CD4-positive, alpha-beta T cell treated with Interleukin-6 for 4 hours (primary cell): ENCODE measurements around the gene C16orf90.
"Not testable (repeated sequence)": the region's sequence is repeated elsewhere in the genome, so short reads cannot be mapped to it uniquely, and the experiment has no call there.

Source experiments
- DNase-seq: peaks from one replicate; pipeline ENCODE4 v3.0.0-alpha.2; 2020; ENCODE audit warnings: mixed read lengths

C16orf90 gene

DNA sequence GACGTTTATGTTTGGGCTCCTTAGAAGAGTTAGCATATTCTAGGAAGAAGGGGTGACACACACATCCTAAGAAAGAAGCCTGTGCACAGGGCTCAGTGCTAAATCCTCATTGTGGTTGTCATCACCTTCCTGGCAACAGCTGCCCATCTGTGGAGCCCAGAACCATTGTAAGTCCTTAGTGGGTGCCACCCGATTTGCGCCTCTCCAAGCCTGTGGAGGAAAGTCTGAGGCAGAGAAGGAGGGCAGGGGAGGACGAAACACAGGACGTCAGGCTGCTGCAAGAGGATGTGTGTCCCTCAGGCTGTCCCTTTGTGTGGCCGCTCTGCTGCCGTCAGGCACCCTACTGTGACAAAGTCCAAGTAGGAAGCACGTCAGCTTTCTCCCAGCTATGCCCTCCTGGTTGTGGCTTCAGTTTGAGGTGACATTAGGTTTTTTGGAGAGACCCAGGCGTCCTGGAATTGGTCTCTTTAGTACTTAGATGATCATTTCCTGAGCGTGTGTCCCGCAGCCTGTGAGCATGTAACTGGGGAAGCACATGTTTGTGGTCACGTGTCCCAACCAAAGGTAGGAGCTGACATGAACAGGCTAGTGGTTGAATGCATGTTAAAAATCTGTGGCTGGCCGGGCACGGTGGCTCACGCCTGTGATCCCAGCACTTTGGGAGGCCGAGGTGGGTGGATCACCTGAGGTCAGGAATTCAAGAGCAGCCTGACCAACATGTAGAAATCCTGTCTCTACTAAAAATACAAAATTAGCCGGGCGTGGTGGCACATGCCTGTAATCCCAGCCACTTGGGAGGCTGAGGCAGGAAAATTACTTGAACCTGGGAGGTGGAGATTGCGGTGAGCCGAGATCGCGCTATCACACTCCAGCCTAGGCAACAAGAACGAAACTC lies 16.2 kb upstream of the C16orf90 start:
- DNase-seq: no peak

DNA sequence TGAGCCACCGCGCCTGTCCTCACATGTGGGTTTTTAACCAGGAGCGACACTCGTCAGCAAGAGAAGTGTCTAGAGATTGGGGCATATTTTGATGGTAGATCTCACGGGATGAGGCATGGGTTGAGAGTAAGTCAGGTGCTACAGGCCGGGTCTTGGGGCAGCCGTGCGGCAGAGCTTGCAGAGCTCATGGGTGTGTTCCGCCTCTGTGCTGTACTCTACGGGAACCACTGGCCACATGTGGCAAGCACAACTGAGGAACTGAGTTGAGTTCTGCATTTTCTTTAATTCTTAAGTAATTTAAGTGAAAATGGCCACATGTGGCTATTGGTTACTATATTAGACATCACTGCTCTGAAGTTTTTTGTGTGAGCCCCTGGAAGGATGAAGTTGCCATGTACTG lies 15.1 kb upstream of the C16orf90 start:
- DNase-seq: no peak

DNA sequence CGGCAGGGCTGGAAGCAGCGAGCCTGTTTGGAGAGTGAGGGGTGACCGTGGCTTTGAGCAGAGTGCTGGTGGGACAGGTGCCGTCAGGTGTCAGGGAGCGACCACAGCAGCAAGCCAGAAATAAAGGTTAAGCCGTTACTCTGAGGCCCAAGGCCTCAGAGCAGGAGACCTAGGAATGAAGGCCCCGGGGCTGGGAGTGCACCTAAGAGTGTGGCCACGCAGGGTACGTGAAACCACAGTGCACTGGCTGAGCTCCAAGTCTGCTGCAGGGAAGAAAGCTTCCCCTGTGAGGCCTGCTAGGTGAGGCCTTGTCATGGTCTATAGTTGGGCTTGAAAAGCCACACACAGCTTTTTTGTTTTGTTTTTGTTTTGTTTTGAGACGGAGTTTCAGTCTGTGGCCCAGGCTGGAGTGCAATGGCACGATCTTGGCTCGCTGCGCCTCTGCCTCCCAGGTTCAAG lies 14.2 kb upstream of the C16orf90 start:
- DNase-seq: peak; percentile 94

DNA sequence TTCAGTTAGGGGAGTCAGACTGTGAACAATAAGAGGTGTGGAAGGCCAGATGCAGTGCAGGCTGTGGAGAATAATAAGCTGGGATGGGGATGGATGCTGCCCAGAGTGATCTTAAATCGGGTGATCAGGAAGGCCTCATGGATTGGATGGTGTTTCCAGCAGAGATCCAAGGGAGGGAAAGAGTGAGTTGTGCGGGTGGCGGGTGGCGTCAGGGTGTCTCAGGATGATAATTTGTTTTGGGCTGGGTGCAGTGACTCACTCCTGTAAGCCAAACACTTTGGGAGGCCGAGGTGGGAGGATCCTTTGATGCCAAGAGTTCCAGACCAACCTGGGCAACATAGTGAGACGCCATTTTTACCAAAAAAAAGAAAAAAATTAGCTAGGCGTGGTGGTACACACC lies 13.4 kb upstream of the C16orf90 start:
- DNase-seq: peak; percentile 39

DNA sequence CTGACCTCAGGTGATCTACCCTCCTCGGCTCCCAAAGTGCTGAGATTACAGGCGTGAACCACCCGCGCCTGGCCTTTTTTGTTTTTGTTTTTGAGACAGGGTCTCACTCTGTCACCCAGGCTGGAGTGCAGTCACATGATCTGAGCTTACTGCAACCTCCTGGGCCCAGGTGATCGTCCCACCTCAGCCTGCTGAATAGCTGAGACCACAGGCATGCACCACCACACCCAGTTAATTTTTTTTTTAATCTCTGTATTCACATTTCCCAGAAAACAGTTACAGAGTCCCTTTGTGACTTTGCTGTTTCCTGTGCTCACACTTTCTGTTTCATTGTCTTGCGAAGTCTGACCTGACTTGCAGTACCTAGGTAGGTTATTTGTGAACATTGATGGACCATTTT lies 8.2 kb upstream of the C16orf90 start:
- peak; percentile 85 for DNase-seq

DNA sequence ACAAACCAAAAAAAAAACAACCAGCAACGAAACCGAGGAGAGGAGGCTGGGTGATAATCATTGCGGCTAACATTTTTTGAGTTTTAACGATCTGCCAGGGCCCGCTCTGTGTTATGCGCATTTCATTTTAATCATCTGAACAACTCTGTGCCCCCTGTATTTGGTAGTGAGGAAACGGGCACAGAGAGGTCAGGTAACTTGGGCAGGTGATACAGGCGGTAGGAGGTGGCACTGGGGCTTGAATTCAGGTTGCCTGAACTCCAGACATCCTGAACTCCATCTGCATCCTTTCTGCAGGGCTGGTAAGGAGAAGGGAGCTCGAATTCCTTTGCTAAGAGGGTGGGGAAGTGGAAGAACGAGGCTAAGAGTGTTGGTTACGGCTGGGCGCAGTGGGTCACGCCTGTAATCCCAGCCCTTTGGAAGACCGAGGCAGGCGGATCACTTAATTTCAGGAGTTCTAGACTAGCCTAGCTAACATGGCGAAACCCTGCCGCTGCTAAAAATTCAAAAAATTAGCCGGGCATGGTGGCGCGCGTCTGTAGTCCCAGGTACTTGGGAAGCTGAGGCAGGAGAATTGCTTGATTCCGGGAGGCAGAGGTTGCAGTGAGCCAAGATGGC lies 6.6 kb upstream of the C16orf90 start:
- no peak for DNase-seq

DNA sequence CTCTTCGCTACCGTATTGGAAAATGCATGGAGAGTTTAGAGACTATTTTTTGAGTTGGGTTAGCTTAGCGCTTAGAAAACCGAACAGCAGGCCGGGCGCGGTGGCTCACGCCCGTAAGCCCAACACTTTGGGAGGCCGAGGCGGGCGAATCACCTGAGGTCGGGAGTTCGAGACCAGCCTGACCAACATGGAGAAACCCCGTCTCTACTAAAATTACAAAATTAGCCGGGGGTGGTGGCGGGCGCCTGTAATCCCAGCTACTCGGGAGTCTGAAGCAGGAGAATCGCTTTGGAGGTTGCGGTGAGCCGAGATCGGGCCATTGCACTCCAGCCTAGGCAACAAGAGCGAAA lies 6.1 kb upstream of the C16orf90 start:
- DNase-seq: not testable (repeated sequence)

DNA sequence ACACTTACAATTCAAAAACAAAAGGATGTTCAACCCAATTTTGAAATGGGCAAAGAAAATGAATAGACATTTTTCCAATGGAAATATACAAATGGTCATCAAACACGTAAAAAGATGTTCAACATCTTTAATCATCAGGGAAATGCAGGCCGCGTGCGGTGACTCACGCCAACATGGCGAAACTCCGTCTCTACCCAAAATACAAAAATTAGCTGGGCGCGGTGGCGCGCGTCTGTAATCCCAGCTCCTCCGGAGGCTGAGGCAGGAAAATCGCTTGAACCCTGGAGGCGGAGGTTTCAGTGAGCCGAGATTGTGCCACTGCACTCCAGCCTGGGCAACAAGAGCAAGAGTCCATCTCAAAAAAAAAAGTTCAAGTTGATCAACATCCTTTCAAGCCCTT lies 3.7 kb upstream of the C16orf90 start:
- no peak for DNase-seq

DNA sequence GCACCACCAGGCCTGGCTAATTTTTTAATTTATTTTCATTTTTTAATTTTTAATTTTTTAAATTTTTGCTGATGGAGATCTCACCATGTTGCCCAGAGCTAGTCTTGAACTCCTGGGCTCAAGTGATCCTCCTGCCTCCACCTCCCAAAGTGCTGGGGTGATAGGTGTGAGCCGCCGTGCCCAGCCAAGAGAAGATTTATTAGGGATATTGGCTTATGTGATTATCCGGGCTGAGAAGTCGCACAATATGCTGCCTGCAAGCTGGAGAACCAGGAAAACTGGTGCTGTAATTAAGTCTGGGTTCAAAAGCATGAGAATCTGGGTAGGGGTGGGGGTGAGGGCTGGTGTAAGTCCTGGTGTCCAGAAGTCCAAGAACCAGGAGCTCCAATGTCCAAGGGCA lies 2.5 kb upstream of the C16orf90 start:
- DNase-seq: no peak

DNA sequence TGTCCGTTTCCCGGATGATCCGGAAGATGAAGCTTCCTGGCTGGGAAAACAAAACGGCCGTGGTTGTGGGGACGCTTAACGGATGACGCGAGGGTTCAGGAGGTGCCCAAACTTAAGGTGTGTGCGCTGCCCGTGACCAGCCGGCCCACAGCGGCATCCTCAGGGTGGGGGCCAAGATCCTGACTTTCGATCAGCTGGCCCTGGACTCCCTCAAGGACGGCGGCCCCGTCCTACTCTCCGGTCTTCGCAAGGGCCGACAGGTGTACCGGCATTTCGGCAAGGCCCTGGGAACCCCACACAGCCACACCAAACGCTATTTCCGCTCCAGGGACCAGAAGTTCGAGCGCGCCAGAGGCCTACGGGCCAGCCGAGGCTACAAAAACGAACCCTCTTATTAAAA lies 1.1 kb upstream of the C16orf90 start:
- DNase-seq: no peak

DNA sequence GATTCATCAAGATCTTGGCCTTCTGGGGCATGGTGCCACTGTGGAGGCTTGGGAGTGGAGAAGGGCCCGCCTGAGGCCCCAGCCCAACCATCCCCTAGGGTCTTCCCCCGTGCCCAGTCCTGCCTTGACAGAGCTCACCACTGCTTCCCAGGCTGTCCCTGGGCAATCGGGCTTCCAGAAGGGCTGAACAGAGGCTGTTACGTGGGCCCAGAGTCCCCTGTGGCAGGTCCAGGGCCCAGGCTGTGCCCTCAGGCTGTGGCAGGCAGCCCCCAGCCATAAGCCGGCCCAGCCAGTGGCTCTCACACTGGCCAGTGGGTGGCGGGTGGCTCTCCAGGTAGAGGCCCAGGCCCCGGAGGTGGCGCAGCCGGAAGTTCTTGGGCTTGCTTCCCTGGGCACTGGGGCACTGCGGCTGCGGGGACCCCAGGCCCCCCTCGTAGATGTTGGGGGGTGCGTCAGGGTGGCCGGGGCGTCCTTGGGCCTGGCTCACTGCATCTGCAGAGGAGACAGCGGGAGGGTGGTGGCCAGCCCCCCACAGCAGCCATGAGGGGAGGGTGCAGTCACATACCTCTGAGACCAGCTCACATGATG lies 809 bp downstream of the C16orf90 start:
- no peak for DNase-seq

DNA sequence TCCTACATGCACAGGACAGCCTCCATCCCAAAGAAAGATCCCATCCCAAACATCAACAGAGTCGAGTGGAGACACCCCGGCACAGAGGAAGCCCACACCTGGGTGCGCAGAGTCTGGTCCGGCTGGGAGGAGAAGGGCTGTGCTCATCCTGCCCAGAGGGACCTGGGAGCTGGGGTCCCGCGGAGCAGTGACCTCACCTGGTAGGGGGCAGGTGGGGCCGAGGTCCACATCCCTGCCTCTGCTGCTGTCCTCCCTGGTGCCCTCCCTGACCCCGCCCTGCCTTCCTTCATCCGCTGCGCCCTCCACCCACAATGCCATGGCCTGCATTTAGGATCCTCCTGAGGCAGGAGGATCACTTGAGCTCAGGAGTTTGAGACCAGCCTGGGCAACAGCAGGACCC lies 2.9 kb downstream of the C16orf90 start:
- no peak for DNase-seq

DNA sequence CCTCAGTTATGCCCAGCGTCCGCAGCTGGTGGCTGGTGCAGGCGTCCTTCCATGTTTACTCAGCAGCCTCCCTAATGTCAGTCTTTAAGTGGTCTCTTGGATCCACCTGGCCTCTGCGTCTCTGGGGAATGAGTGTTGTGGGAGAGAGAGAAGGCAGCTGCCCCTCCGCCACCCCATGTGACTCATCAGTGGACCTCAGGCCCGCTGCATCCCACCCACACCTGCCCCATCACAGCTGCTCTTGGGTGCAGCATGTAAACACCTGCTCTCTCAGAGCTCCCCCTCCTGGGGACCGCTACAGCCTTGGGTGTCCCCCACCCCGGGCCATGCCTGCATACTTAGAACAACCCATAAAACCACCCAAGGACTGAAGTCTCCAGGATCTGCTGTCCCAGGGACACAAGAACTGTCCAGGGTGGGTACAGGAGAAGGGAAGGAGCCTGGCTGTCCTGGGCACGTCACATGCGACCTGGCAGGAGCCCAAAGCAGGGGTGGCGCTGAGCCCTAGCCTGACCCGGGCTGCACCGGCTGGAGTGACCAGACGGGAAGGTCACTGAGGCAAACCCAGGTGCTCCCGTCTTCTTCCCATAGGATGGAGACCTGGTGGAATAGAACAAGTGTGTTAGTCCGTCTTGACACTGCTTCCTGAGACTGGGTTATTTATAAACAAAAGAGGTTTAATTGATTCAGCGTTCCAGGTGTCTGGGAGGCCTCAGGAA lies 4.2 kb downstream of the C16orf90 start:
- no peak for DNase-seq

DNA sequence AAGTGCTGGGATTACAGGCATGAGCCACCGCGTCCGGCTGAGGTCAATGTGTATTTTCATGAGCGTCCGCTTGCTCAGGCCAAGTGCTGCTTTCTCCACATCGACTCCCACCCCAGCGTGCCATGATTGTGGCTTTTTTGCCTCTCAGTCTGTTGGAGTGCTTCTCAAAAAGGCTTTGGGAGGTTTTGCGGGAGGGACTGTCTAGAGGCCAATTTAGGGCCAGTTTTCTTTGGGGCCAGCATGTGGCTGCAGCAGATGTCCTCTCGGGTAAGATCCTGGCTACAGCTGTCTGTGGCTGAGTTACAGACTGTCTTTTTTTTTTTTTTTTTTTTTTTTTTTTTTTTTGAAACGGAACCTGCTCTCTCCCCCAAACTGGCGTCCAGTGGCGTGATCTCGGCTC lies 6.5 kb downstream of the C16orf90 start:
- DNase-seq: no peak

DNA sequence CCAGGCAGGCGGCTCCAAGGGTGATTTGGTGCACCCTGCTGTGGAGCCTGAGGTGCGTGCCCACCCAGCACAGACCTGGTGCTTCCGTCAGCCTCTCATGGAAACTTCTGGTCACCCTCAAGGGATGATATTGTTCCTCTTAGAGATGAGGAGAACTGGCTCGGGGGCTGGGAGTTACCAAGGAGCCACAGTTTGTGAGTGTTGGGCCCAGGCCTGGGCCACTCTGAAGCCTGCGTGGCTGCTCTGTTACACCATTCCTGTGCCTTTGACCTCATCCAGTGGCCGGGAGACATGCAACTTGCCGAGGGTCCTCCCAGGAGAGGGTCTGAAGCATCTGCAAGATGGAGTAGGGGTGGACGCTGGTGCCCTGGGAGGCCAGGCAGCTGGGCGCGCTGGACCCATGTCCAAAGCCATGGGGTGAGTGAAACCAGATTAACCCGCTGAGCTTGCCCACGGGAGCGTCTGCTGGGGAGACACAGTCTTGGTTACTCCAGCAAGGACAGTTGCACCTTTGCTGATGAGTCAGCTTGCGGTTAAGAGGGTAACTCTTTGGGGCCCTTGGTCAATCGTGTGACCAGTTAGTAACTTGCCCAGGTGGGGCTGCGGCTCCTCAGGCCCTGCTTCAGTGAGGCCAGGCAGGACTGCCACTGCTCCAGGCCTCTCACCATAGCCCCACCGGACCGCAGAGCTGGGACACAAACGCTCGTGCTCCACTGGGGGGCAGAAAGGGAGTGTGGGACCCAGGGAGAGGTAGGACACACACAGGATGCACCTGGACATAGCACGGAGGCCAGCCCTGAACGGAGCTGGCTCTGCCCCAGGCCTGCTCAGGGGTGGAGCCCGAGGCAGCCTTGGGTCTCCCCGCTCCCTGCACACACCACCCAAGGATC lies 7.5 kb downstream of the C16orf90 start:
- no peak for DNase-seq

DNA sequence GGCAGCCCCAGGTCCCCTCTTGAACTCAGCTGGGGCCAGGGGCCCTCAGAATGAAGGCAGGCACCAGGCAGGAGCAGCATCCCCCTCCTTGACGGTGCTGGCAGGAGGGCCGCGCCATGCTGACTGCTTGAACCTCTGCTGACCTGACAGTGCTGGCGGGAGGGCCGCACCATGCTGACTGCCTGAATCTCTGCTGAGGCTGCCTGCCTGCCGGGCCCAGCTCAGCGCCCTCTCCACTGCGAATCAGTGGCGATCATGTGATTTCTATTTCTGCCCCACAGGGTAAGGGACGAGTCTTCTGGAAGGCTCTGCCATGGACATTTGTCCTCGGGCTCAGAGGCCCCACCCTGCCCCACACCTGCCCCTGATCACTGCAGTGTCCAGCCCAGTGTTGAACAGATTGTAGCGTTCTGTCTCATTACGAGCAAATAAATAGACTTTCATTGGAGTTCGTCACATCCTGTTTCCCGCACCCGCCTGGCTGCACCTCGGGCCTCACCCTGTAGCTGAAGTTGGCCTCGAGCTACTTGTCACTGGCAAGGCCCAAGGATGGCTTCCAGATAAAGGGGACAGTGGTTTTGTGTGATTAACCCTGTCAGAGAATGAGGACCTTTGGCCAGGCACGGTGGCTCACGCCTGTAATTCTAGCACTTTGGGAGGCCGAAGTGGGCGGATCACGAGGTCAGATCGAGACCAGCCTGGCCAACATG lies 8.6 kb downstream of the C16orf90 start:
- DNase-seq: no peak

DNA sequence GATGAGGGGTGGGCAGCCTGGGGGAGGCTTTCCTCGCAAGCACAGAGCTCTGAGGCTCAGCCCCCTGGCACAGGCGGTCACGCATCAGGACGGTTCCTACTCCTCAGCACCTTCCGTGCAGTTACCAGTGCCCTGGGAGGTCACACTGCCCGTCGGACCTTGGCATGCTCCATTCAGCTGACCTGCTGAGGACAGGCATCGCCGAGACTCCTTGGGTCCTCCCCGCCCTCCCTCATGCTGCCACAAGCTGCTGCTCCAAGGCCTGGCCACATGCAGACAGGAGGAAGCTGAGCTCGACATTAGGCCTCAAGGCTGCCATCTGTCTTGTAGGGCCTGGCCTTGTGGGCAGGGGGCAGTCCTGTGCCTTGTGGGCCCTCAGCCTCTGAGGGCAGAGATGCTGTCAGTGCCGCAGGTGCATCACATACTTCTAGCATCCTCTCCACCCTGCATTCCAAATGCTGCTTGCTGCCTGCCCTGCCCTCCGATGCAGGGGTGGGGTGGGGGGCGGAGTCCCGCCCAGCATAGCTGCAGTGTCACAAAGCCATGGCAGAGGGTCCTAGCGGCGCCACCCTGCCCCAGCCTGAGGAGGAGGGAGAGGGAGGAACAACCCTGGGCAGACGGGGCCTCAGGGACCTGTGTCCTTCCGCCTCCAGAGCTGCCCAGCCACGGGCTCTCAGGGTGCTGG lies 9.3 kb downstream of the C16orf90 start:
- DNase-seq: peak; percentile 25

DNA sequence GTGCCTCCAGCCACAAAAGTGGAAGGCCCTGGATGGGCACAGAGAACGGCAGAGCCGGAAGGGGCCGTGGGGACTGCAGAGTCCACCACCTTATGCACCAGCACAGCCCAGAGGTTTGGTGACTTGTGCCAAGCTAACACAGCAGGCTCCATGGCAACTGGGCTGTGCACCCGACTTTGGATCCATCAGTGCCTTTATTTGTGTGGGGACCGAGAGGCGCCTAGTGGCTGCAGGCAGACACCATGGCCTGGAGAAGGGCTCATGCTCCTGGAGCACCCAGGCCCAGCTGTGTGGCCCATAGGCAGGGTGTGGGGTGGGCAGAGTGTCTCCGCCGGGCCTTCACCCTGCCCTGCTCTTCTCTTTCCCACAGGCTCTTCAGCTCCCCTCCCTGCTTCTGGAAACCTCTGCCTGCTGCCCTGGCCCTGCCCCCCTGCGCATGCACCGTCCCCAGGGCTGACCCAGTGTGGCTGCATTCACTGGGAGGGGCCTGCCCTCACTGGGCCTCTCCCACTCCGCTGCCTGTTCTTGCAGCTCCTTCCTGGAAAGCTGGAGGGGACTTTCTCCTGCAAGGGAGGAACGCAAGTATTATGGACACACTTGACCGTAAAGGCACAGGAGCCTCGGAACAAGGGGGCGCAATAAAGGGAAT lies 10.1 kb downstream of the C16orf90 start:
- no peak for DNase-seq

DNA sequence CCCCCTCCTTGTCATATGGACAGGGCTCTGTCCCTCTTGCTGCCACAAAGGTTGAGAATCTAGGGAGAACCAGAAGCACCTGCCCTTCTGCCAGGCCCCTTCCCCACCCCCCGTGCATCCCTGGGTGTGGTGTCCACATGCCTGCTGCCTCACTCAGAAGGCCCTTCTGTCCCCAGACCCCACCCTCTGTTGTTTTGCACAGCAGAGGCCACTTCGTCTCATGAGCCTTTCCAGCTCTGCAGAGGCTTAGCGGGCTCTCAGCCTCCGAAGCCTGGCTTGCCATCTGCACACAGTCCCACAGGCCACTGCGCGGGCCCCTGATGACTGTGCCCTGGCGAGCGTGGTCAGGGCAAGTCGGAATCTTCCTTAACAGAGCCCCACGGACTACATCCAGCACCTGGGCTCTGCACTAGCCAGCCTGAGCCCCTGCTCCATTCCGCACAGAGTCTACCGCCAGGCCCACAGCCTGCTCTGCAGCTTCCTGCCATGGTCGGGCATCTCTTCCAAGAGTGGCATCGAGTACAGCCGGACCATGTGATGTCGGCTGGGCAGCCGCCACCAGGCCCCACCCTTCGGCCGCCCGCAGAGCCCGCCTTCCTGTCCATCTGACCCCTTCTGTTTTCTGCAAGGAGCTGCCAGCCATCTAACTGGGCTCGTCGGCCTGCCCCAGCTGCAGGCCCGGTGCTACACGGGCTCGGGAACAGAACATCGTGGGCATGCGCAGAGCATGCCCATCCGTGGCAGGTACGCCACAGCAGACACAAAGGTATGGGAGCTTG lies 10.8 kb downstream of the C16orf90 start:
- DNase-seq: no peak
